Muscle layer of colon (tissue), 2 donors: ENCODE measurements around the gene EIF1.
"Not testable (repeated sequence)": the region's sequence is repeated elsewhere in the genome, so short reads cannot be mapped to it uniquely, and the experiment has no call there.

Source experiments
- H3K27ac ChIP-seq: one replicate; pipeline ENCODE4 v1.7.0; 2013; ENCODE audit warnings: low read depth, mild to moderate bottlenecking, low read length, moderate library complexity
- H3K27me3 ChIP-seq, 2 donors: one replicate each; pipeline ENCODE4 v1.7.0; 2013; ENCODE audit warnings: low read length in 2 of 2, mild to moderate bottlenecking in 2 of 2; ENCODE audit not compliant: insufficient read depth in 2 of 2, control insufficient read depth in 1 of 2
- H3K36me3 ChIP-seq: one replicate; pipeline ENCODE4 v1.7.0; 2013; ENCODE audit warnings: mild to moderate bottlenecking, low read length; ENCODE audit not compliant: insufficient read depth
- H3K4me1 ChIP-seq: one replicate; pipeline ENCODE4 v1.7.0; 2013; ENCODE audit warnings: mild to moderate bottlenecking, low read length; ENCODE audit not compliant: insufficient read depth
- H3K4me3 ChIP-seq, 2 donors: one replicate each; pipeline ENCODE4 v1.7.0; 2013; ENCODE audit warnings: low read length in 2 of 2, low read depth in 1 of 2, mild to moderate bottlenecking in 1 of 2, moderate library complexity in 1 of 2
- H3K9ac ChIP-seq: one replicate; pipeline ENCODE4 v1.7.0; 2013; ENCODE audit warnings: low read length
- H3K9me3 ChIP-seq: one replicate; pipeline ENCODE4 v1.7.0; 2013; ENCODE audit warnings: mild to moderate bottlenecking, low read length
- donor health status: abdominal sarcoma.
- donor health status: Adenocarcinoma of cecum.

EIF1 gene

DNA sequence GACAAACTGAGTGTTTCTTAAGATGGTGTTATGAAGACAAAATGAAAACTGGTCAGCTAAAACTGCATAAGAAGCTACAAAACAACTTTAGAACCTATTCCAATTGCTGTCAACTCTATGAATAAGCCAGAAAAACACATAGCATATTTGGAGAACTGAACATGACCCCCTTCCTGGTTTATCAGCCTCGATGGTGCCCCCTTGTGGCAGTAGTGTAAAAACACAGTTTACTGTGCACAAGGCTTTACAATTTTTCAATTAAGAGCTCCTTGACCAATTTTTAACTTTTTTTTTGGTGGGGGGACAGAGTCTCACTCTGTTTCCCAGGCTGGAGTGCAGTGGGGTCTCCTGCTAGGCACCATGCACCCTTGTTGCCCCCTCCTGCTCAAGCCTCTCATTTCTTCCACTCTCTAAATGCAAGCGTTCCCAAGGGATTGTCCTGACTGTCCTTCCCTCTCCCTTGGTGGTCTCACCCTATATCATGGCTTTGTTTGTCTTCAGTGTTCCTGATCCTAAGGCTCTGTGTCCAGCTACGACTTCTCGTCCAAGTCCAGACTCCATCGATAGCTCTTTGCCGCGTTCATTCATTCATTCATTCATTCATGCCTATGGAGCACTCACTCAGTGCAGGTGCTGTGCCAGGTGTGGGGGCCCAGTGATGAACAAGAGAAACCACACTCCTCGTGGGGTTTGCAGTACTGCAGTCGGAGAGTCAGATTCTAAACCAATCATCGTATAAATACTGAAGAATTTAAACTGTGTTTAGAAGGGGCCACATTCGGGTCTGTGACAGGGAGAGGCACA lies 7.5 kb downstream of the EIF1 start:
- H3K27ac ChIP-seq, result no peak overlapping the region
- peaks cover 22% of the 10 kb centered on the region for H3K4me1 ChIP-seq
- peaks cover 41% of the 10 kb centered on the region for H3K36me3 ChIP-seq
- H3K27me3 ChIP-seq, result no peaks in the 10 kb centered on the region
- H3K9ac ChIP-seq, result no peak overlapping the region
- no peaks in the 10 kb centered on the region for H3K9me3 ChIP-seq
- H3K4me3 ChIP-seq, result no peak overlapping the region

- Histone ChIP-seq H3K4me3 (no peak overlapping the region), H3K9ac (no peak overlapping the region), H3K27ac (no peak overlapping the region)
Measured at GRCh38 chr17:41697122-41697962, 8.7 kb downstream of the EIF1 start.

GRCh38 chr17:41700843-41701242 lies 12.2 kb downstream of the EIF1 start:
- not testable (repeated sequence) for H3K27me3 ChIP-seq, H3K9me3 ChIP-seq, H3K36me3 ChIP-seq, H3K9ac ChIP-seq, H3K4me3 ChIP-seq, H3K27ac ChIP-seq
- H3K4me1 ChIP-seq, result peaks cover 15% of the 10 kb centered on the region

More at GRCh38 chr17:41697122-41697962, 8.7 kb downstream of the EIF1 start:
- peaks cover 29% of the 10 kb centered on the region for H3K36me3 ChIP-seq
- H3K4me1 ChIP-seq, result peaks cover 15% of the 10 kb centered on the region
- no peaks in the 10 kb centered on the region for H3K27me3 ChIP-seq
- no peaks in the 10 kb centered on the region for H3K9me3 ChIP-seq

- H3K27me3 ChIP-seq, result no peaks in the 10 kb centered on the region
- no peaks in the 10 kb centered on the region for H3K4me1 ChIP-seq
Measured at GRCh38 chr17:41702712-41703111, 14.0 kb downstream of the EIF1 start.

GRCh38 chr17:41705271-41705991 lies 16.7 kb downstream of the EIF1 start:
- Histone ChIP-seq H3K9ac (no peak overlapping the region), H3K27ac (no peak overlapping the region)

More at GRCh38 chr17:41702712-41703111, 14.0 kb downstream of the EIF1 start:
- Histone ChIP-seq H3K36me3 (no peaks in the 10 kb centered on the region), H3K4me3 (no peak overlapping the region), H3K27ac (no peak overlapping the region), H3K9ac (no peak overlapping the region), H3K9me3 (no peaks in the 10 kb centered on the region)

GRCh38 chr17:41707803-41708669 lies 19.4 kb downstream of the EIF1 start:
- no peaks in the 10 kb centered on the region for H3K36me3 ChIP-seq
- no peak overlapping the region for H3K27ac ChIP-seq
- H3K9ac ChIP-seq, result no peak overlapping the region
- no peaks in the 10 kb centered on the region for H3K27me3 ChIP-seq
- no peaks in the 10 kb centered on the region for H3K9me3 ChIP-seq
- H3K4me3 ChIP-seq, result no peak overlapping the region
- H3K4me1 ChIP-seq, result no peaks in the 10 kb centered on the region

More at GRCh38 chr17:41705271-41705991, 16.7 kb downstream of the EIF1 start:
- Histone ChIP-seq H3K4me1 (no peaks in the 10 kb centered on the region), H3K9me3 (no peaks in the 10 kb centered on the region), H3K27me3 (no peaks in the 10 kb centered on the region), H3K36me3 (no peaks in the 10 kb centered on the region), H3K4me3 (no peak overlapping the region)

GRCh38 chr17:41710472-41711090 lies 21.9 kb downstream of the EIF1 start:
- no peaks in the 10 kb centered on the region for H3K9me3 ChIP-seq
- H3K4me3 ChIP-seq, result no peak overlapping the region
- no peaks in the 10 kb centered on the region for H3K27me3 ChIP-seq
- no peaks in the 10 kb centered on the region for H3K36me3 ChIP-seq
- no peaks in the 10 kb centered on the region for H3K4me1 ChIP-seq
- no peak overlapping the region for H3K9ac ChIP-seq
- H3K27ac ChIP-seq, result no peak overlapping the region

DNA sequence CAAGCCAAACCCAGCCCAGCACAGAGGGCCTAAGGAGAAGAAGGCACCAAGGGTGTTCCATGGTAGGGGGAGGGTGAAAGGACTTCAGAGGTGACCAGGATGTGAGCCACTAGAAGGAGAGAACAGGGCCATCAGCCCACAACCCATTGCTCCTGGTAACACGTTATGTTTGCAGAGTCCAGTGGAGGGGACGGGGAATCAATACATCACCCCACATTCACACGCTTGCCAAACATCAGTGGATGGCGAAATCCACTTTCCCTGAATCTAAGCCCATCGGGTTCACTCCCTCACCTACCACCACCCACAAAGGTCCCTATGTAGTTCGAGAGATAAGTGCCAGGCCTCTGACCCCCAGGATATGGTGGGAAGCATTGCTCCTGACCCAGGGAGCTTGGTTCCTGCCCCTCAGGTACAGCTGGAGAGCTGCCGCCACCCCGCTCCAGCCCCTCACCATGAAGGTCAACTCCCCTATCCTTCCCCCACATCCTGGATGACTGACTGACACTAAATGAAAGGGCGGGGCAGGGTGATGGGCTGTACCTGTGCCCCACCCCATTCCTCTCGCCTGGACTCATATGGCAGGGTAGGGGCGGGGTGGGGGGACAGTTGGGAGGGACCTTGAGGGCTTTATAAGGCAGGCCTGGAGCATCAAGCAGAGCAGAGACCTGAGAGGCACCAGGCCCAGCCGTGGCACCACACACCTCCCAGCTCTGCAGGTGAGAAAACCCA lies 23.1 kb downstream of the EIF1 start, which contains the start of gene GAST:
TSS of gene GAST (plus strand) at position 663 of the 732 bp plus-strand sequence. CDS start 3,106 bp downstream, outside the sequence.
- Histone ChIP-seq H3K36me3 (no peaks in the 10 kb centered on the region), H3K9me3 (no peaks in the 10 kb centered on the region), H3K27me3 (no peaks in the 10 kb centered on the region), H3K9ac (no peak within 1 kb of the TSS), H3K27ac (no peak within 1 kb of the TSS), H3K4me1 (no peaks in the 10 kb centered on the region), H3K4me3 (no peak within 1 kb of the TSS)

DNA sequence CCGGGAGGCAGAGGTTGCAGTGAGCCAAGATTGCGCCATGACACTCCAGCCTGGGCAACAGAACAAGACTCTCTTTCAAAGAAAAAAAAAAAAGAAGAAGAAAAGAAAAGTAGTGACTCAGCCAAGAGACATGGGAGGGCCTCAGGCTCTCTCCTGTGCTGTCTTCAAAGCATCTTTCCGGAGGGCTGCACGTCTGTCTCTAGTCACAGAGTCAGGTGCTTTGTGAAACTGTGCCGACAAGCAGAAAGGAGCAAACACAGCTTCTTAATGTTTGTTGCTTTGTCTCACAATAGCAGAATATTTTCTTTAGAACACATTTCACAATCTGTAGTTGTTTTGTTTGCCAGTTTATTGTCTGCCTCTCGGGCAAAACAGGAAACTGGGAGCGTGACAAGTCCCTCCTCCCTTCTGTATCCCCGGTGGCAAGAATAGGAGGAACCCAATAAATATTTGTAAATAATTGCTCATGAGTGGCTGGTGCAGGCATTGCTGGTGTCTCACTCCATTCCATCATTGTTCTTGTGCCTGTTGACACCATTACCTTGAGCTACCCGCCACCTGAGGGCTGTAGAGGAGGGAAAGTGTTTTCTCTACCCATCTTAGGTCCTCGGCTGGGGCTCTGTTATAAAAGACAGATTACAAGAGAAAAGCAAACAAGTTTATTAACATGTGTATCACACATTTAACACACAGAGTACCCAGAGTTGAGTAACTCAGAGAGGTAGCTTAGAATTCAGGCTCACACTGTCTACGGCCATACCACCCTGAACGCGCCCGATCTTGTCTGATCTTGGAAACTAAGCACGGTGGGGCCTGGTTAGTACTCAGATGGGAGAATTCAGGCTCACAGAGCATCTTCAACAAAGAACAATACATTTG lies 29.0 kb downstream of the EIF1 start:
- no peaks in the 10 kb centered on the region for H3K36me3 ChIP-seq
- no peak overlapping the region for H3K9ac ChIP-seq
- no peaks in the 10 kb centered on the region for H3K4me1 ChIP-seq
- H3K27ac ChIP-seq, result no peak overlapping the region
- no peaks in the 10 kb centered on the region for H3K27me3 ChIP-seq
- no peaks in the 10 kb centered on the region for H3K9me3 ChIP-seq
- H3K4me3 ChIP-seq, result no peak overlapping the region
